GM12892 (cell line): ENCODE measurements around the gene SIK2.

ENCODE experiments used
- POLR2A ChIP-seq: IDR thresholded peaks from 2 replicates; pipeline ENCODE4 v1.6.1; 2011; ENCODE audit warnings: low read depth, low read length, control low read depth
- TAF1 ChIP-seq: IDR thresholded peaks from 2 replicates; pipeline ENCODE4 v1.6.1; 2011; ENCODE audit warnings: low read depth, mild to moderate bottlenecking, control low read depth, low read length, borderline replicate concordance

DNA sequence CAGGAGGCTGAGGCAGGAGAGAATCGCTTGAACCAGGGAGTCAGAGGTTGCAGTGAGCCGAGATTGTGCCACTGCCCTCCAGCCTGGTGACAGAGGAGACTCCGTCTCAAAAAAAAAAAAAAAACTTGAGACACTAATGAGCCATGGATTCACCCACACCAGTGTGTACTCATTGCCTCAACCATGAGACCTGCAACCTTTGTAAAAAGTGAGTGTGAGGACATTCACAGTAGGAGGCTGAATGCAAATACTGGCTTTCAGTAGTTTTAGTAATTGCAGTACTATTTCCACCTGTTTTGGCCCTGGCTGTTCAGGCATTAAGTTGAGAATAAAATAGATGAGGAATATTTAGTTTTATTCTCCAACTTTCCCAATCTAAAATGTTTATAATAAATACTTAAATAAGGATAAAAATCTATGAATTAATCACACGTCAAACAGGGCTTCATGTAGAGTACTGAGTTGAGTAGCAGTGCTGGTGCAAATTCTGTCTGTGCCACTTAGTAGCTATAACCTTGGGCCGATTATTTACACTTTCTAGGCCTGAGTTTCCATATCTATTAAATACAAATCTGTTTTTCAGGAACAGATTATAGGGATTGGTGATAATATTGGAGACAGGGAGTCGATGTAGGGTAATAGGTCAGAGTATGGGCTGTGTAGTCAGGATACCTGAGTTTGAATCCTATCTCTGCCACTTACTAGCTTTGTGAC, 91.1 kb downstream of the SIK2 start:
- TF ChIP-seq POLR2A (no peak), TAF1 (no peak)
